ENCODE data around the gene PCYOX1L. TPM values are rescaled to one million over a fixed set of nuclear protein-coding genes. Genes with fewer than 3 reads are reported as not detected.

Gene PCYOX1L
- total RNA-seq, 1 experiment from 2014 or later: 1.8 TPM

DNA sequence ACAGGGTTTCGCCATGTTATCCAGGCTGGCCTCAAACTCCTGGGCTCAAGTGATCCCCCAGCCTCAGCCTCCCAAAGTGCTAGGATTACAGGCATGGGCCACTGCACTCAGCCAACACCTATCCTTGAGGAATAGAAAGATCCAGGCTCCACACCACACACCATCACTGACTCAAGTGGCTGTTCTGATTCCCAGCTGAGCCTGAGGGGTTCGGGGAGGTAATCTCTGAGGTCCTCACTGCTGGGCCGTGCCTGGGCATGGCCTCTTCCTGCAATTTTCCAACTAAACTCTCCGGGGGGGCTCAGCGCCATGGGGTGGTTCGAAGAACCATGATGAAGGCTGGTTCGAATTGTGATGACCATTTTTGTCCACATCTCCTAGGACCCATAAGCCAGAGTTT, 52.2 kb downstream of the PCYOX1L start:
- Histone ChIP-seq H3K9me3 (ENCODE audit: low read depth, low read length, poor library complexity, severe bottlenecking) (no peaks in the 10 kb centered on the region), H3K36me3 (ENCODE audit: insufficient read depth, low read length, poor library complexity, severe bottlenecking) (no peaks in the 10 kb centered on the region), H3K4me1 (ENCODE audit: insufficient read depth, low read length, poor library complexity, severe bottlenecking) (peaks cover 13% of the 10 kb centered on the region), H3K4me3 (ENCODE audit: low read depth, low read length, poor library complexity, severe bottlenecking) (no peak overlapping the region), H3K27me3 (replicated peaks; ENCODE audit: insufficient read depth, low read depth, low read length, poor library complexity) (no peaks in the 10 kb centered on the region), H3K27ac (ENCODE audit: low read depth, low read length, poor library complexity, severe bottlenecking) (no peak overlapping the region)
- ChIA-PET CTCF (interaction anchor here (0.6 kb wide), 1 partner anchor 19 kb away, joined by 3 read pairs; no protein-coding TSS in a partner anchor), POLR2A (ENCODE audit: low non-redundant PET) (no interaction called here)
- TF ChIP-seq, protein P1, sequence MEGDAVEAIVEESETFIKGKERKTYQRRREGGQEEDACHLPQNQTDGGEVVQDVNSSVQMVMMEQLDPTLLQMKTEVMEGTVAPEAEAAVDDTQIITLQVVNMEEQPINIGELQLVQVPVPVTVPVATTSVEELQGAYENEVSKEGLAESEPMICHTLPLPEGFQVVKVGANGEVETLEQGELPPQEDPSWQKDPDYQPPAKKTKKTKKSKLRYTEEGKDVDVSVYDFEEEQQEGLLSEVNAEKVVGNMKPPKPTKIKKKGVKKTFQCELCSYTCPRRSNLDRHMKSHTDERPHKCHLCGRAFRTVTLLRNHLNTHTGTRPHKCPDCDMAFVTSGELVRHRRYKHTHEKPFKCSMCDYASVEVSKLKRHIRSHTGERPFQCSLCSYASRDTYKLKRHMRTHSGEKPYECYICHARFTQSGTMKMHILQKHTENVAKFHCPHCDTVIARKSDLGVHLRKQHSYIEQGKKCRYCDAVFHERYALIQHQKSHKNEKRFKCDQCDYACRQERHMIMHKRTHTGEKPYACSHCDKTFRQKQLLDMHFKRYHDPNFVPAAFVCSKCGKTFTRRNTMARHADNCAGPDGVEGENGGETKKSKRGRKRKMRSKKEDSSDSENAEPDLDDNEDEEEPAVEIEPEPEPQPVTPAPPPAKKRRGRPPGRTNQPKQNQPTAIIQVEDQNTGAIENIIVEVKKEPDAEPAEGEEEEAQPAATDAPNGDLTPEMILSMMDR (conservative IDR thresholded peaks at IDR 0.05; ENCODE audit: low read depth, low read length): no peak
- TF ChIP-seq EZH2 (IDR thresholded peaks at IDR 0.05; ENCODE audit: borderline replicate concordance, low read depth, low read length, poor library complexity, severe bottlenecking): no peak
- no peak for DNase-seq (ENCODE audit: low spot score)
- intact Hi-C loops (cut with micrococcal nuclease; ENCODE audit: unreplicated experiment): no loop called here
- no TSS peak for BruUV-seq (replicated peaks)

DNA sequence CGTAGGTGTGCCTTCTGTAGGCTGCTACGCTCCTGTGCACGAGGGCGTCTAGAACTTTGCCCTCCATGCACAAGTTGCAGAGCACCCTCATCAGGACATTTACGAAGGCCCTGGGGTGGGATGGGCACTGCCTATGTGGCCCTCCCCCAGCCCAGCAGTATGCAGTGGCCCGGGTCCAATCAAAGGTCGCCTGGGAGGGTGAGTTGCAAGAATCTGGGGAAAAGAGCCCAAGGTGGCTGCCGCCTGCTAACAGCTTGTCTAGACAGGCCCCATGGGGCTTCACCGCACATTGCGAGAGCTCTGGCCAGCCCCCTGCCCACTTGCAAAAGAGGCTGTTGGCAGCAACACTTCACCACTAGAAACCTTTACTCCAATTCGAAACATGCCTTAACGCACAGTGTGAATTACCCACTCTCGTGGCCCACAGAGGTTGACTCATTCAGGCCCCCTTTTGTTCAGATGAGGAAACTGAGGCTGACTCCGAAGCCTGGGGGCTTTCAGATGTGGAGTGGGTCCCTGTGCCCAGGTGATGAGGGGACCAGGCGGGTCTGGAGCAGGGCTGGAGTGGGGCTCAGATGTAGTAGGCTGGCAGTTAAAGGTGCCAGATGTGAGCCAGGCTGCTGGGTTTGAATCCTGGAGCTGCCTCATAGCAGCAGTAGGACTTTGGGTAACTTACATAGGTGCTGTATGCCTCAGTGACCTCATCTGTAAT, 53.0 kb downstream of the PCYOX1L start:
- H3K9me3 ChIP-seq (ENCODE audit: low read depth, low read length, poor library complexity, severe bottlenecking): no peaks in the 10 kb centered on the region
- peaks cover 13% of the 10 kb centered on the region for H3K4me1 ChIP-seq (ENCODE audit: insufficient read depth, low read length, poor library complexity, severe bottlenecking)
- no peaks in the 10 kb centered on the region for H3K27me3 ChIP-seq (replicated peaks; ENCODE audit: insufficient read depth, low read depth, low read length, poor library complexity)
- intact Hi-C loops (cut with micrococcal nuclease; ENCODE audit: unreplicated experiment): no loop called here
- no peaks in the 10 kb centered on the region for H3K36me3 ChIP-seq (ENCODE audit: insufficient read depth, low read length, poor library complexity, severe bottlenecking)
- ChIA-PET POLR2A (ENCODE audit: low non-redundant PET) (no interaction called here), CTCF (no interaction called here)
- no peak overlapping the region for H3K27ac ChIP-seq (ENCODE audit: low read depth, low read length, poor library complexity, severe bottlenecking)
- DNase-seq (ENCODE audit: low spot score): no peak
- TF ChIP-seq, protein P1 (conservative IDR thresholded peaks at IDR 0.05; ENCODE audit: low read depth, low read length): no peak
- no peak for TF ChIP-seq EZH2 (IDR thresholded peaks at IDR 0.05; ENCODE audit: borderline replicate concordance, low read depth, low read length, poor library complexity, severe bottlenecking)
- no peak overlapping the region for H3K4me3 ChIP-seq (ENCODE audit: low read depth, low read length, poor library complexity, severe bottlenecking)
- no TSS peak for BruUV-seq (replicated peaks)

DNA sequence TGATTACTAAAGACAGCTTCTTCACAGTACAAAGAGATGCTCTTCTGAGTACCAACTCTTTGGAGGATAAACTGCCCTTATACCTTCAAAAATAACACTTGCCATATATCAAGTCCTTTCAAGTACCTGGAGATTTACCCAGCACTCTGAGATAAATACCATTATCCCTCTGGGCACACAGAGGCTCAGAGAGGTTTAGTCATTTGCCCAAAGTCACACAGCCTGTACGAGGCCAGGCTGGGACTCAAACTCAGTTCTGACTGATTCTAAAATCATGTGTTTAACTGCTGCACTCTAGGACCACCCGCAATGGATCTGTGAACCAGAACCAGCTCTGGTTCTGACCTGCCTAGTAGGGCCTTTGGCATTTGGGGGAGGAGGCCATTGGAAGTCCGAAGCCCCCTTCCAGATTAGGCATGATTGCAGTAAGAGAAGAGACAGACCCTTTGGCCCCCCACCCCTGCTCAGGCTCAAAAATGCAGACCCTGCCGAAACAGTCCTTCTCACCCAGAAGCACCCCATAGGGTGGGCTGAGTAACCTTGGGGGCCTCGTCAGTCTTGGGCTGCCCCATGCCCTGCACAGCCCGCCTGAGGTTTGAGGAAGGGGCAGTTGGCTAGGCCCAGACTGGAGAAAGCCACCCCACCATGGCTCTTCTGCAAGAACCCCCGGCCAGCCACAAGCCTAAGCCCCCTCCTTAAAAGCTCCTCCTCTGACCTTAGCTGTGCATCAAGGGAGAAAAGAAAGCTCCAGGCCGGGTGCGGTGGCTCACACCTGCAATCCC, 54.1 kb downstream of the PCYOX1L start:
- Histone ChIP-seq H3K9me3 (ENCODE audit: low read depth, low read length, poor library complexity, severe bottlenecking) (no peaks in the 10 kb centered on the region), H3K4me3 (ENCODE audit: low read depth, low read length, poor library complexity, severe bottlenecking) (no peak overlapping the region), H3K27me3 (replicated peaks; ENCODE audit: insufficient read depth, low read depth, low read length, poor library complexity) (no peaks in the 10 kb centered on the region), H3K36me3 (ENCODE audit: insufficient read depth, low read length, poor library complexity, severe bottlenecking) (no peaks in the 10 kb centered on the region), H3K4me1 (ENCODE audit: insufficient read depth, low read length, poor library complexity, severe bottlenecking) (peaks cover 3% of the 10 kb centered on the region), H3K27ac (ENCODE audit: low read depth, low read length, poor library complexity, severe bottlenecking) (no peak overlapping the region)
- no peak for TF ChIP-seq EZH2 (IDR thresholded peaks at IDR 0.05; ENCODE audit: borderline replicate concordance, low read depth, low read length, poor library complexity, severe bottlenecking)
- TF ChIP-seq, protein P1 (conservative IDR thresholded peaks at IDR 0.05; ENCODE audit: low read depth, low read length): no peak
- no TSS peak for BruUV-seq (replicated peaks)
- no peak for DNase-seq (ENCODE audit: low spot score)
- POLR2A ChIA-PET (ENCODE audit: low non-redundant PET): no interaction called here
- CTCF ChIA-PET: no interaction called here
- intact Hi-C loops (cut with micrococcal nuclease; ENCODE audit: unreplicated experiment): no loop called here

Data from A673 (cell line).